GM12874 (cell line): ENCODE measurements around the gene C1QTNF3.

Experiments
- TF ChIP-seq, protein P1 (sequence below): IDR thresholded peaks from 2 replicates; pipeline ENCODE4 v1.5.1; 2011; ENCODE audit warnings: low read depth, mild to moderate bottlenecking, control low read depth, low read length, moderate library complexity; ENCODE audit not compliant: insufficient read depth

C1QTNF3 gene

DNA sequence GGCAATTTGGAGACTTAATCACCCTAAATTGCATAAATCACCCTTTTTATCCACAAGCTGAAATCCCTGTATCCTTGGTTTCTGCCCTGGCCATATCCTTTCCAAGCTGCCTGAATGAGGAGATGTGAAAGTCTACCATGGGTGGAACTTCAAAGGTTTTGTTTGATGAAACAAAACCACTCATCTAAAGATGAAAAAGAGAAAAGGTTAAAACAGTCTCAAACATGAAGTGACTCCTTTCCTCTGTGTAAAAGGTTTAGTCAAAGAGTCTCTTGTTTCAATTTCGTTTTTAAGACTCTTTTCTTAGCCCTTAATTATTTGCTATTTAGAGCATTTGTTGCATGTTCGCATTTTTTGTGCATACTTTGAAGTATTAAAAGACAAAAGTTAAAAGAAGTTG lies 69.7 kb downstream of the C1QTNF3 start:
- TF ChIP-seq, protein P1, sequence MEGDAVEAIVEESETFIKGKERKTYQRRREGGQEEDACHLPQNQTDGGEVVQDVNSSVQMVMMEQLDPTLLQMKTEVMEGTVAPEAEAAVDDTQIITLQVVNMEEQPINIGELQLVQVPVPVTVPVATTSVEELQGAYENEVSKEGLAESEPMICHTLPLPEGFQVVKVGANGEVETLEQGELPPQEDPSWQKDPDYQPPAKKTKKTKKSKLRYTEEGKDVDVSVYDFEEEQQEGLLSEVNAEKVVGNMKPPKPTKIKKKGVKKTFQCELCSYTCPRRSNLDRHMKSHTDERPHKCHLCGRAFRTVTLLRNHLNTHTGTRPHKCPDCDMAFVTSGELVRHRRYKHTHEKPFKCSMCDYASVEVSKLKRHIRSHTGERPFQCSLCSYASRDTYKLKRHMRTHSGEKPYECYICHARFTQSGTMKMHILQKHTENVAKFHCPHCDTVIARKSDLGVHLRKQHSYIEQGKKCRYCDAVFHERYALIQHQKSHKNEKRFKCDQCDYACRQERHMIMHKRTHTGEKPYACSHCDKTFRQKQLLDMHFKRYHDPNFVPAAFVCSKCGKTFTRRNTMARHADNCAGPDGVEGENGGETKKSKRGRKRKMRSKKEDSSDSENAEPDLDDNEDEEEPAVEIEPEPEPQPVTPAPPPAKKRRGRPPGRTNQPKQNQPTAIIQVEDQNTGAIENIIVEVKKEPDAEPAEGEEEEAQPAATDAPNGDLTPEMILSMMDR, result no peak

DNA sequence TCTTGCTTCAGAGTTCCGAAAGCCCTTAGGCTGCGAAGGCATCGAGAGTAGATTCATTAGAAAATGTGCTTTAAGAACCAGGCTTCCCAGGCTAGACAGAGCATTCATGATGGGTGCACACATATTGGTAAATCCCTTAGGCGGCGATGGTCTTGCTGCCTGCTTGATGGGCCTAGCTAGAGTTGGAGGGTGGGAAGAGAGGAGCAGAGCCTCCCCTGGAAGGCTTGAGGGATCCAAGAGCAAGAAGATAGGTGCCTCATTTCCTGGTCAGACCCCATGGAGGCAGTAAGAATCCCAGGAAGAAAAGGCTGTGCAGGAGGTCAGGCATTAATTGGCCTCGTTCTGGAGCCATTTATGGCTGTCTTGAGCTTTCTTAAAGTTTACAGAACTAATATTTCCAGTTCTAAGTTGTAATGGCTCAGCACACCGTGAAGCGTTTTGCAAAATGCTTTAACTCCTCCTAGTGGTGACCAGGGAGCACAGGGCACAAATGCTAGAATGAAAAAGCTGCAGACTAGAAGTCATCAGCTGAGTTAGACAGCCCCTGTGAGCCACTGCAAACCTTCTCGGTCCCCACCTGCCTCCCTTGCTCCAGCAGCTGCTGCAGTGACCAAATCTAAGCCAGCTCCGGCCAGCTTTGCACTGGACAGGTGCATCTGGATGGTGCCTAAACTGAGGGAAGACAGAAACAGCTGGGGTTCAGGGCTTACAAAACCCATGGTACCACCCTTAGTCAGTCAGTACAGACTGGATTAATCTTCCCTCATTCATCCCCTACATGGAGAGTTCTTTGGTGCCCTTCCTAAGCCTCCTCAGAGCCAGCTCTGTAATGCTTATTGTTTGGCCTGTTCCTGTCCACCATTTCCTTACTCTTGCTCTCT lies 73.2 kb downstream of the C1QTNF3 start:
- TF ChIP-seq, protein P1, result peak; percentile 78

DNA sequence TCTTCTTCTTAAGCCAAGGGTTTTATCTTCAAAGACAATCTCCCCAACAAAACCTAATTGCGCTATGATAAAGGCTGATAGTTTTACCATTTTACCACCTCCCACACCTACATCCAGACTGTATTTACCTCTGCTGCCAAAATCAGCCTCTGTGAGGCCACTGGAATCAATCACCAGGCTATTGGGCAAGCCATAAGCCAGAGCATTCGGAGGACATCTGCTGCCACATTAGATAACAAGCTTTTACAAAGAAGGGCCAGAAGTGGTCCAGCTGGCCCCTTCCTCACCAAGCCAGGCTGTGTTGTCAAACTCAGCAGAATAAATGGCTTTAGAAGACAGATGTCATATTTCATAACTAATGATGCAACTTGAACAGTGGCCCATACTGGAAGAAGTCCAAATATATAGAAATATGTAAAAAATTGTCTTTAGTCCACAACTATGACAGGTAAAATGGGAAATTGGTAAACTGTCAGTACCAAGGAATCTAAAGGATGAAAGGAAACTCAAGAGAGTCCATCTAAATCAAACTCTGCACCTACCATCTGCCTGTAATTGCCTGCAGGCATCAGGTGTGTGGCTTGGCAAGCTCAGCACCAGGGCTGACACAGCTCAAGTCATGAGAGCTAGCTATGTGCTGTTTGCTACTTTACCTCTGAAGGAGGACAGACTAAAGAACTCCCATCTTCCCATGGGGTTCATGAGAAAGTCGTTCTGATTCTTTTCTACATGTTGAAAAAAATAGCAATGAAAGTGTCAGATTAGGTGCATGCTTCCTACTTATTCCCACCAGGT lies 74.6 kb downstream of the C1QTNF3 start:
- TF ChIP-seq, protein P1, result no peak
